Erythroblast (primary cell): Measurements from ENCODE around the gene XPNPEP3.

ENCODE experiments used
- DNase-seq, 2 experiments: peaks; one replicate each; lab custom pipeline; 2025; lab: John Stamatoyannopoulos, UW
- GATA1 ChIP-seq: IDR thresholded peaks from 2 replicates; pipeline ENCODE4 v1.6.1; 2011; ENCODE audit warnings: low read depth, mild to moderate bottlenecking, control low read depth, low read length, moderate library complexity
- POLR2A ChIP-seq: IDR thresholded peaks from 2 replicates; pipeline ENCODE4 v1.6.1; 2011; ENCODE audit warnings: mild to moderate bottlenecking, low read length

Gene XPNPEP3

GRCh38 chr22:40973144-40973543 lies 116.2 kb downstream of the XPNPEP3 start:
- TF ChIP-seq GATA1 = no peak
- TF ChIP-seq POLR2A = no peak
- DNase-seq = no peak

GRCh38 chr22:40975366-40975765 lies 118.4 kb downstream of the XPNPEP3 start:
- TF ChIP-seq GATA1 (no peak), POLR2A (no peak)
- DNase-seq = no peak

- TF ChIP-seq POLR2A (no peak), GATA1 (no peak)
- no peak for DNase-seq
Observed at GRCh38 chr22:40976866-40977700, 120.1 kb downstream of the XPNPEP3 start.

GRCh38 chr22:40979198-40979597 lies 122.2 kb downstream of the XPNPEP3 start:
- DNase-seq = no peak
- no peak for TF ChIP-seq GATA1
- no peak for TF ChIP-seq POLR2A

- DNase-seq = no peak
Observed at GRCh38 chr22:40979871-40980270, 122.9 kb downstream of the XPNPEP3 start.

More at GRCh38 chr22:40979871-40980270, 122.9 kb downstream of the XPNPEP3 start:
- TF ChIP-seq POLR2A = no peak
- no peak for TF ChIP-seq GATA1
